ENCODE results near the gene SKIDA1.

Gene SKIDA1

DNA sequence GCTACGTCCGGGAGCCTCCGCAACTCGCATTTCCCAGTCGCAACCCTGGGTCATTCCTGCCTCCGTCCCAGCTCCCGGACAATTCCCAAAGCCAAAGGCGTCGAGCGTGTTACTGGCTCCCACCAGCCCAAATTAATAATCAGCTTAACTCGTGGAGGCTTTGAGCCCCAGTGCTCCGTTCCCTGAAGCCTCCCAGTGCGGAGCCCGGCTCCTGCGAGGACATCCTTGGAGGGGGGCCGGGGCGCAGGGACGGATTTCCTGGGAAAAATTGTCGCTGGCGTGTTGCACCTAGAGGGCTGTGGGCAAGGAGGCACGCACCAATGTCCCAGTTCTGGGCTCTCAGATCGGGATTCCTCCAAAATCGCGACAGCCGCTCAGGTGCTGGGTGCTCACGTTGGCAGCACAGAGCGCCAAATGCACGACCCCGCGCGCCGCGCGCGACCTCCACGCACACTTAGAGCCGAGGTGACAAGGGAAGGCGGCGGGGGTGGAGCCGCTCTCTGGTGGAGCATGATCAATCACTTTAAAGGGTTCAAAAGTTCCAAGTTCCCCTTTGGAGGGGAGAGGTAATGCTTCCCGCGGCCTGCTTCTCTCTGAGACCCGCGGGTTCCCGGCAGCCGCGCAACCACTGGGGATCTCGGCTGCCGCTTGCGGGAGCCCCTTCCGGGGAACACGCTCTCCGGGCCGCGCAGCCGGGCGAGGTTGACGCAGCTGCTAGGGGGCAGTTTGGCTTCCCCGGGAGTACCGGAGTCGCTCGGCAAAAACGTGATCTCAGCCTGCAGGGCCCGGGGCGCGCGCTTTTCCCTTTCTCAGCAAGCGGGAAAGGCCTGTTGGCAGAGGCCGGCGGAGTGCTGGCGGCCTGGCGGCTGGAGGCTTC is 25.5 kb downstream of the SKIDA1 start:
- DNase-seq: no peak

DNA sequence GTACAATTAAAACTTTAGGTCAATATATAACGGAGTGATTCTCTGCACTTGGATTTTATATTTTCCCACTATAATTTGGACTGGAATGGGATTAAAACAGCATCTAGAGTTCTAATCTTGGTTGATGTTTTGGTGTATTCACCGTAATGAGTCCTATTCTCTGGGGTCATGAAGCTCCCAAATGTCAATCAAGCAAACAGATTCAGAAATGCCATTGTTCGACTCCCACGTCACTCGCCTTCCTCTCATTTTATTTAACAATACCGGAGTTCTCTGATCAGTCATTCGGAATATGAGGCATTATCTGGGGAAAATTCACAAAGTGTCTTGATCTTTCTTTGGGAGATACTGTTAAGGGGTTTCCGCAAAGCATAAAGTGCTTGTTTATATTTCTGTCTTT is 26.5 kb downstream of the SKIDA1 start:
- DNase-seq: no peak

DNA sequence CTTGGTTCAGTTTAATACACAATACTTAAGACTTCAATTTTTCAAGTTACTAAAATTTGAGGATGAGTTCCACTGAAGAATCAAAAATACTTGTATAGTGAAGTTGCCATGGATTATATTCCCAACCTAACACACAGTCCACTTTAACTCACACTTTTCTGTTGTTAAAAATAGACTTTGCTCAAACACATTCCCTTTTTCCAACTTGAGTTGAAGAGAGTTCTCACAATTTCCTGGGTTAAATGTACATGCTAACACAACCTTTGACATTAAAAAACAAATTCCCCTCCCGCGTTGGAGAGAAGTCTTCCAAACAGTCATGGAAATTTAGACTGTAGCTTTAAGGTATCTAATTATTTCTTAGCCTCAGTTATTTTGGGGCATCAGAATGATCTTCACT is 27.1 kb downstream of the SKIDA1 start:
- no peak for DNase-seq

DNA sequence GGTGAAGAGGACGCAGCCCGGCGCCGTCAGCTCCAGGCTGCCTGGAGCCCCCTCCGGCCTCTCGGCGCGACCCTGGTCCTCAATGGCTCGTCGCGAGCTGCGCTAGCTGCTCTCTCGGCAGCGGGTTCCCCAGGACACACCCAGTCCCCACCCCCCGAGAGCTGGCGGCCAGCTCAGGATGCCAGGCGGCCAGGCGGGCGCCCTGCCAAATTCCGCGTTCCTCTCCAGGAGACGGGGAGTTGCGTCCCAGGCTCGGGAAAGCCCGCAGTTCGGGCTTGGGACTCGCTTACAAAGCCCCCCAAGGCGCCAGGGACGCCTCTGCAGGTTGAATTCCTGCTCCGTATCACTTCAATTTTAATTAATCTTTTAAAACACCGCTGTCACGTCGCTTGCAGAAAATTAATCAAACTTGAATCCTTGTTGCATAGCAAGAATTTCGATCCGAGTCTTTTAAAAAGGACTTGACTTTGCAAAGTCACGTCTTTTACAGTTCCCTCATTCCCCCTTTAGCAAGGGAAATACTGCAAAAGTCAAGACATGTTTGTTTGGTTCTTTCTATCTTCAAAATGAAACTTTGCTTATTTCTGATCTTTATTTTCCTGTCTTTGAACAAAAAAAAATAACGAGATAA is 28.2 kb downstream of the SKIDA1 start:
- DNase-seq: peak; percentile 81

DNA sequence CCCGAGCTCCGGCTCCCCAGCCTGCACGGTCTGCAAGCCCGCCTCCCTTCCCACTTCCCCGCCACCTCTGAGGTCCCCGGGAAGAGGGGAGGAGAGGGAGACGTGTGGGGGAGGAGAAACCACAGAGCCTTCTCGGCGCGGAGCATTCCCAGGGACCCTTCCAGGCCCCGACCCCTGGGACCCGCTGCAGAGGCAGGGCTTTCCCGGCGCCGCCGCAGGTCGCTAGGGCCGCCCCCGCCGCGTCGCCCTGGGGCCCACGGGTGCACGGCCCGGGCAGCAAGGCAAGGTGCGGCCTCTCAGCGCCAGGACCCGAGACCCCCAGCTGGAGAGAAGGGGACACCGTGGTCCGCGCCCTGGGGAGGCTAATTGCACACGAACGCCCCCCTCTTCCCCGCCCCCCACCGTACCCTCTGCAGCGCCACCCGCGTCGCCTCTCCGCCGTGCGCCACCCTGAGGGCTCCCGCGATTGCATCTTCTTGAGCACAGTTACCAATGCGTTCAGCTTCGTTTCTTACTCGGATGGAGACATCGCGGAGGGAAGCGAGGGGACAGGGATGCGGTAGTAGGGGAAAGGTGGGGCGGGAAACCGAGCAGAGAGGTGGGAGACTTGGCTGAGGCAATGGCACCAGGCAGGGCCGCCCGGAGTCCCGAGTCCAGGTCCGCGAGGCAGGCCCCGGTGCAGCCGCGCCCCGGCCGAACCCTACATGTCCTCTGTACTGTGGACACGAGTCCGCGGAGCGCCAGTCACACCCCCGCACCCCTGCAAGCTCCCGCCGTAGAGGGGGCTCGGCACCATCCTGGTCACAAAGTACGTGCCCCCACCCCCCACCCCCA is 28.9 kb downstream of the SKIDA1 start:
- DNase-seq: peak; percentile 41

DNA sequence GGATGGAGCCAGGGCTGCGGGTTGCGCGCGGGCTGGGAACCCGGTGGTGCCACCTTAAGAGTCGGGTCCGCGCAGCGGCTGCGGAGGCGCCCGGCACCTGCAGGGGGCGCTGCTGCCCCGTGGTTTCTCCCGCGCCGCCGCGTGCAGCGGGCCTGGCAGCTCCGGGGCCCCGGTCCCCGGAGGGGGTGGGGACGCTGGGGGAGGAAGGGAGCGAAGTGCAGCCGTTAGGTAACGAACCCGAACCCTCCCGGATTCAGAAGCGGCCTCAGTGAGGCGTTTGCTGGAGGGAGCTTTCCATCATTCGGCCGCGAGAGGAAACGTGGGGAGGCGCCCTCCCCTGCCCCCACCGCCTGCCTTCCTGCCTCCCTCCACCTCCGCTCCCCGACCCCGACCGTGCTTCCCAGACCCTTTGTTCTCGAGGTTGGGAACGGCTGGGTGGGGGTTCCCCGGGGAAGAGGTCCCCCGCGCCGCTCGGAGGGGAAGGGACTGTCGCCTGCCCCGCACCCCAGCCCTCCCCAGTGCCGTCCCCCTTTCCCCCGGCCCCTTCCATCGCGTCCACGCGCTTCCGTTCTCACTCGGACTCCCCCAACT is 29.6 kb downstream of the SKIDA1 start:
- peak; percentile 45 for DNase-seq

DNA sequence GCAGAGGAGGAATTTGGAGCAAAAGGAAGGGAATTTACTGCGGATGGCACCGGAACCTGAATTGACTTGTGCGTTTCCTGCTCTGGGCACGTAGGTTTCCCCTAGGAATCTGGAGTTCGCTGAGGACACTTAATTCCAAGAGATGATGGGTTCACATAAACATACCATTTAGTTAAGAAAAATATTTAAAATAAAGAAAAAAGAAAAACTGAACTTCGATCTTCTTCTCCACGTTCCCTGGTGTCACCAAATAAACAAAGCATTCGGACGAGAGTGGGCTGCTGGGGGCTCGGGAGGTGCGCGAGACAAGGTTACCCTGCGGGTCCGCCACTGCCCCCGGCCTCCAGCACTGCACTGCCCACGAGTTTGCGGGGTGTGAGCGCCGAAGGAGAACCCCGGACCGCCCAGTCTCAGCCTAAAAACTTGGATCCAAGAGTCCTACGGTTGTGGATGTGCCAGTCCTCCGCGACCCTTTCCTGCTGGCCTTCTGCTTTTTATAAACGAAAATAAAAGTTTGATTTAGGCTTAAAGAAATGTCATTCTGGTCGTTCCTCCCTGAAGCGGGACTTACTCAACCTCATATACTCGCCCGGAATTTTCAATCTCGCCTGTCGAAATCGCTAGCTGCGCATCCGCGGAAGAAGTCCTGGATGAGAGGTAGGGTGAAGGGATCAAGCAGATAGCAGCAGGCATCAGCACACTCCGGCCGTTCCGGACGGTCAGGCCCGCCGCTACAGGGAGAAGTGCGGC is 30.3 kb downstream of the SKIDA1 start:
- no peak for DNase-seq

DNA sequence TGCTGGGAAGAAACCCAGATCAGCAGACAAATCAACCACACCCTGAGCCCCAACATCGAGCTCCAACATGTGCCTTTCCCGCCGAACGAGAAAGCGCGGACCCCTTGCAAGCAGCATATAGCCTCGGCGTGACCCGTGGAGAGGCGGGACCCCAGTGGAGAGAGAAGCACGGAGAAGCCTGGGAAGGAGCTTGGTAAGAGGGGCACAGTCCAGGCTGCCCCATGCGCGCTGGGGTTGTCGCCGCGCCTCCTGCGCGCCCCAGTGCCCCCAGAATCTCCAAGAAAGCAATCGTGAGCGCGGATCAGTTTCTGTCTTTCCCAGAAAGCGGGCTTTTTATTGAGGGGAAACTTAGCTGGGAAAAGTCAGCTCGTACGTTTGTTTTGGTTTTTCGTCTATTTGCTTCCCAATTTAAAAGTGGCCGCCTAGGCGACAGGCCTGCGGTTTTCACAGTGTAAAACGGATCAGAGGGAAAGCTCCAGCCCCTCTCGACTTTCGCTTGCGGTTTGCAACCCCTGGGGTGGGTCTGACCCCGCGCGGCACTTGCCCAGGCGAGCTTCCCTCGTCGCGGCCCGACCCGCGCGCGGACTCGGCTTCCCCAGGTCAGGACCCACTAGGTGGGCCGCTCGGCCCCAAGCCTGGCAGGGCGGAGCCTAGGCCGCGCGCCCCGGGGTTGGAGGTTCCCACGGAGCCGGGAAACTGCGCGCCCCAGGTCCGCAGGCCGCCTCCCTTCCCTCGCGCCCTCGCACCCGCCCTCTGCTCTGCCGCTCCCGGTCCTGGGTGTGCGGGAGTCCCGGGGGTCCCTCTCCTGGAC is 31.1 kb downstream of the SKIDA1 start:
- no peak for DNase-seq

DNA sequence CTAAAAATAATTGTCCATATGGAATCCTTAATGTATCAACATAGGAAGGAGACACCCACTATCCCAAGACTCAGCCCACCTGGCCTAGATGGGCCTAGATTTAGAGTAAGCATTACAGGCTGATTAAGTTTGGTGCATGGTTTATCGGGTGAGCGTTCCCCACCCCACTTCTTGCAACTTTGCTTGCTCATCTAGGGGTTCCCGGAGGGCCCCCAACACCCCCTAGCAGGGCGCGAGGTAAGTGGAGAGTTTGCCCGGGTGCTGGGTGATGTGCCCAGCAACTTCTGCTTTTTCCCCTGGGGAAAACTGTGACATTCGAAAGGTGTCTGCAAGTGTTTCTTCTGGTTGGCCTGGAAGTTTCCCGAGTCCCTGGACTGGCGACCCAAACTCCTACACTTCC is 31.7 kb downstream of the SKIDA1 start:
- DNase-seq: no peak

DNA sequence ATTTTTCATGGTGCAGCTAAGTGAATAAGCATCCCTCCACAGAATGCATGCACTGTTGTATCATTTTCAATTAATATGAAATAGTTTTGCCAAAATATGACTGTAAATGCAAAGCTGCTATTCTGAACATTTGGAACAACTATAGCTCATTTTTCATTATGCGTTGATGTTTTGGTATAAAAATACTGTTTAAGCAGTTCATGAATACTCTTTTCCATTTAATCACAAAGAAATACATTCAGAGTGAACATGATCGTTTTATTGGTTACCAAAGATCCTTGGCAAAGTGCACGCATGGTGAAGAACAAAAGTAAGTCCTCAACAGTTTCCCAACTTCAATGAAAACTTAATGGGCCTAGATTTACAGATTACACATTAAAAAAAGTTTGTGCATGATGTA is 33.1 kb downstream of the SKIDA1 start:
- DNase-seq: no peak

DNA sequence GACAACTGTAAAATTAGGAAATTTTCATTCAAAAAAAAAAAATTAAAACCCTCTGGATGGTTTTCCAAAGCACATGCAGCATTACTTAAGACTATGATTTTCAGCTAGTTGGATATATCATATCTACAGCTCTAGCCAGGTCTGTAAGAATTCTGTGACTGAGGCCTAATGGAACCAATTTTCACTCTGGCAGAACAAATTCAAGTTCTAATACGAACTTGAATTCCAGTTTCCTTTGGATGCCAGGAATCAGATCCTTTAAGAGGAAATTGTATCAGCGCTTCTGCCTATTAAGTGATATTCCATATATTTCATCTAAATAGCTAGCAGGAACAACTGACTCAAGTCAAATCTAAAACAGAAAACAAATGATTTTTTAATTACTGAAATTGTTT is 34.8 kb downstream of the SKIDA1 start:
- DNase-seq: no peak

DNA sequence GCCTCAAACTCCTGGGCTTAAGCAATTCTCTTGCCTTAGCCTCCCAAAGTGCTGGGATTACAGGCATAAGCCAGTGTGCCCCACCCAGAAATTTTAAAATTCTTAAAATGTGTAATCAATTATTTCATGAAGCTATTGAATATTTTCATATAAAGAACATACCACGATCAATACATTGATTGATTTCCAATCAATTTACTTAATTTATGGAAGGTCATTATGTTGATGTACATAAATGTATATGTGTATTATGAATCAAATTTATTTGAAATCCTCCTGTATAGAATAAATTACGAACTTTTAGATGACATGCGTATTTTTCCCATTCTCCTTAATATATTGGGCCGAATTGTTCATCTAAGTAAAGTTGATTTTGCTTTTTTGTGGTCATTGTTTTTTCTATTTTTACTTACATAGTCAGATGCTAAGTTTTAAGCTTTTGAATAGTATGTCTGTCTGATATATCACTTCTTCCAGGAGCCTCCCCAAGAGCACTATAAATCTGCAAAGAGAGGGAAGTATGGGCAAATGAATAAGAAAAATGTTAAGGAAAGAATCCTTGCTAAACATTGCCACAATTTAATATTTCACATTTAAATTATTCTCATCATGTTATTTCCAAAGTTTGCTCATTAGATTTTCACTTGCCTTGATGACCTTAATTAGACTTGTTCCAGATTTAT is 35.3 kb downstream of the SKIDA1 start:
- DNase-seq: no peak

DNA sequence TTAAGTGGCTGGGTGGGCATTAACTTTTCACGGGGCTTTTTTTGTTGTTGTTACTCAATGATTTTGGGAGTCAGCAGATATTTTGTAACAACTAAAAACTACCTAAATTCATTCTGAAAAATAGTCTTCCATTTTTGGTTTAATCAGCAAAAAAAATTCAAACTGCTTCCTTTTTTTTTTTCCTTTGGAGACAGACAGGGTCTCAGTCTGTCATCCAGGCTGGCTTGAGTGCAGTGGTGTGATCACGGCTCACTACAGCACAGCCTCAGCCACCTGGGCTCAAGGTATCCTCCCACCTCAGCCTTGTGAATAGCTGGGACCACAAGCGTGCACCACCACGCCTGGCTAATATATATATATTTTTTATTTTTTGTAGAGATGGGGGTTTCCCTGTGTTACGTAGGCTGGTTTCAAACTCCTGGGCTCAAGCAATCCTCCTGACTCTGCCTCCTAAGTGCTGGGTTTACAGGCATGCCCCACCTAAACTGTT is 36.5 kb downstream of the SKIDA1 start:
- DNase-seq: no peak

DNA sequence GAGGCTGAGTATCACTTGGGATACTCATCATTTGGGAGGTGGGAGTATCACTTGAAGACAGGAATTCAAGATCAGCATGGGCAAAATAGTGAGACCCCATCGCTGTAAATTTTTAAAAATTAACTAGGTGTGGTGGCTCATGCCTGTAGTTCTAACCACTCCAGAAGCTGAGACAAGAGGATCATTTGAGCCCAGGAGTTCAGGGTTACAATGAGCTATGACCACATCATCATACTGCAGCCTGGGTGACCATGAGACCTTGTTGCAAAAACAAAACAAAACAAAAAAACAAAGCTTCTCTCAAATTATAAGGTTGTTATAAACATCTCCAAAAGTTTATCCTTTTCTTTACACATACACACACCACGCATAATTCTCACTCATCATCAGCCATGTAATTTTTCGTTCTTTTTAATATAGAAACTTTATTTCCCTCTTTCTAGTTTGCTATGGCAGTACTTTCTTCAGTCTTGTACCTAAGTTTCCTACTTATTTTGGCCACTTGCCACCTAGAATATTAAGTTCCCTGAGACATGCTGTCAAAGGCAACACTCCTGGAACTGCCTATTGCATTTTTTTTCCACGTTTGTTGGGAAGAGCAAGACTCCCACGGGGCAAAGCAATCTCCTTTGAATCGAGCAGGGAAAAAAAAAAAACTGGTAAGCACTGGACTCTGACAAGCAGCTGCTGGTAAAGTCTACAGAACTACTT is 37.1 kb downstream of the SKIDA1 start:
- no peak for DNase-seq

DNA sequence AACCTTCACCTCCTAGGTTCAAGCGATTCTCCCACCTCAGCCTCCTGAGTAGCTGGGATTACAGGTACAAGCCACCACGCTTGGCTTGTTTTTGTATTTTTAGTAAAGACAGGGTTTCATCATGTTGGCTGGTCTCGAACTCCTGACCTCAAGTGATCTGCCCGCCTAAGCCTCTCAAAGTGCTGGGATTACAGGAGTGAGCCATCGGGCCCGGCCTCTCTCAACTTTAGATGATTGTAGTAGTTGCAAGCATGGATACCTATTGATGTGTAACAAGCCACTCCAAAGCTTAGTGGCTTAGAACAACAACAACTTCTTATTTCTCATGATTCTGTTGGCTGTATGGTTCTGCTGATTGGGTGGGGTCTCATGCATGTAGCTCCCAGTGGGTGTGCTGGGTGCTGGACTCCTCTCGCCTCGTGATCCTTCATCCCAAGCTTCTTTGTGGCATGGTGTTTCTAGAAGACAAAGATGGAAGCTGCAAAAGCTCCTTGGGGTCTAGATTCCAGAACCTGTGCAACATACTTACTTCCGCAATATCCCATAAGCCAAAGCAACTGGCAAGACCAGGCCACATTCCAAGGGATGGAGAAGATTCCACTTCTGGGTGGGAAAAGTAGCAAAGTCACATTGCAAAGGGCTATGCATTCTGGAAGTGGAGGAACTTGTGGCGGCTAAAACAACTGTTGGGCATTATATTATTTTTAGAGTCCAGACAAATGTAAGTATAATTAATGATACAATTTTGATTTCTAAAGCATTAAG is 37.9 kb downstream of the SKIDA1 start:
- no peak for DNase-seq

DNA sequence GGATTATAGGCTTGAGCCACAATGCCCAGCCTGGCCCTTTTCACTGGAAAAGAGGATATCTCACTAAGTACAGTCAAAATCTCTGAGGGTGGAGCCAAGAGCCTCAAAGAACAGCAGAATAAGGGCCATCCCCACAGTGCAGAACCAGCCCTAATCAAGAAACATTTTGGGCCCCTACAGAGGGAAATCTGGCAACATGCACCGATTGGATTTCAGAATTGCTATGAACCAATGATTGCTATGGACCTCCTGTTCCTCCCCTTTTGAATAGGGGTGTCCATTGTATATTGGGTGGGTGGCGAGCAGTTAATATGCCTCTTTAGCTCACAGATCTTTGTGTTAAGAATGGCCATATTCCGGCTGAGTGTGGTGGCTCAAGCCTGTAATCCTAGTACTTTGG is 42.7 kb downstream of the SKIDA1 start:
- no peak for DNase-seq

DNA sequence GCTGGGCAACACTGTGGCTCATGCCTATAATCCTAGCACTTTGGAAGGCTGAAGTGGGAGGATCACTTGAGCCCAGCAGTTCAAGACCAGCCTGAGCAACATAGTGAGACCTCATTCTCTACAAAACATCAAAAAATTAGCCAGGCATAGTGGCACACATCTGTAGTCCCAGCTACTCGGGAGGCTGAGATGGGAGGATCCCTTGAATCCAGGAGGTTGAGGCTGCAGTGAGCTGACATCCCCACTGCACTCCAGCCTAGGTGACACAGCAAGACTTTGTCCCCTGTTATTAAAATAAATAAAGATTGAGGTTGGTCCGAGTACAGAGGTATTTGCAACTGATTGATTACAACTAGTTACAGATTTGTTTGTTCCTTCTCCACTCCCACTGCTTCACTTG is 44.1 kb downstream of the SKIDA1 start:
- no peak for DNase-seq

DNA sequence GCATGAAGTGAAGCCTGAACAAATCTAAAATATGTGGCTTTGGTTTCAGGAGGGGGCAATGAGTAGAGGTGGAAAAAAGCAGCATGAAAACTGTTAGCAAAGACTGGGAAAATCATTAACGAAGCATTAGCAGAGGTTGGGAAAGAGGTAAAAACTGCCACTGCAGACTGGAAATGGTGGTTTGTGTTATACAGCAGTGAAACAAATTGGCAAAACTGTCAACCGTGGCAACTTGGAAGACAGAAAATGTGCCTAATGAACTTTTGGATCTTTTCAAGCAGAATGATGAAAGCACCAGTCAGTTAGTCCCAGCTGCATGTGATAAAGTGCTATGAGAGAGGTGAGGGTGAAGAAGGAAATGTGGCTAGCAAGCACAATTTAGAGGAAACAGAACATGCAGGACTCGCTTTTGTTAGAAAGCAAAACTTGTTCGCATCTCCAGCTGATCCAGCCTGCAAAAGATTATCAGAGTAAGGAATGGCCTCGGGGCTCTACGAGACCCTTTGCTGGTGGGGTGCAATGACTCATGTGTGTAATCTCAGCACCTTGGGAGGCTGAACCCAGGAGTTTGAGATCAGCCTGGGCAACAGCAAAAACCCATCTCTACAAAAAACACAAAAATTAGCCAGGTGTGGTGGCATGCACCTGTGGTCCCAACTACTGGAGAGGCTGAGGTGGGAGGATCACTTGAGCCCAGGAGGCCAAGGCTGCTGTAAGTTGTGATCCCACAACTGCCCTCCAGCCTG is 45.7 kb downstream of the SKIDA1 start:
- no peak for DNase-seq

DNA sequence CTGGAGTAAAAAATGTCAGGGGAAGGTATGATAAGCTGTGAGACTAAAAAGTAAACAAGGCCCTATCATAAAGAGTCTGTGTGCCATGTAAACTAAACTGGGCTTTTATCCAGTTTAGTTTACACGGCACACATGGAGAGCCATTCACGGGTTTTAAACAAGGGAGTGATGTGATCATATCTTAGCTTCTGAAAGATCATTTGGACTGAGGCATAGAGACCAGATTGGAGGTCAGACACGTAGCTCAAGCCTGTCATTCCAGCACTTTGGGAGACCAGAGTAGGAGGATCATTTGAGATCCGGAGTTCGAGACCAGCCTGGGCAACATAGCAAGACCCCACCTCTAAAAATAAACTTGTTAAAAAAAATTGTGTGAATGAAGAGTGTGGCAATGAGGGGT is 50.1 kb downstream of the SKIDA1 start:
- DNase-seq: no peak

Measured in NCI-H1105 treated with DMSO at 0.1 percent for 48 hours (cell line).